Neural progenitor cell (in vitro differentiated cells): ENCODE data around the gene SPATA33. TPM values are rescaled to one million over a fixed set of nuclear protein-coding genes. Genes with fewer than 3 reads are reported as not detected.
"Not testable (repeated sequence)": the region's sequence is repeated elsewhere in the genome, so short reads cannot be mapped to it uniquely, and the experiment has no call there.

Experiments
- DNase-seq: peaks from one replicate; pipeline ENCODE4 v3.0.0-alpha.2; 2016; ENCODE audit warnings: low spot score
- H2AFZ ChIP-seq: fragments of 200-600 bp; sonication (generic); replicated peaks from 2 replicates; pipeline ENCODE4 v1.6.1; 2016; ENCODE audit warnings: antibody characterized with exemption
- H3F3A ChIP-seq: fragments of 200-600 bp; sonication (generic); 2 replicates; pipeline ENCODE4 v1.6.1; 2016; ENCODE audit warnings: antibody characterized with exemption, low read depth
- H3K27ac ChIP-seq: fragments of 200-600 bp; sonication (generic); 2 replicates; pipeline ENCODE4 v1.5.1; 2016; ENCODE audit warnings: mild to moderate bottlenecking
- H3K27me3 ChIP-seq: fragments of 200-600 bp; sonication (generic); 2 replicates; pipeline ENCODE4 v1.6.1; 2016; ENCODE audit warnings: mild to moderate bottlenecking, moderate library complexity
- H3K36me3 ChIP-seq: fragments of 200-600 bp; sonication (generic); 2 replicates; pipeline ENCODE4 v1.5.1; 2016
- H3K4me1 ChIP-seq: fragments of 200-600 bp; sonication (generic); 2 replicates; pipeline ENCODE4 v1.6.1; 2016; ENCODE audit warnings: mixed run types
- H3K4me2 ChIP-seq: fragments of 200-600 bp; sonication (generic); 2 replicates; pipeline ENCODE4 v1.6.1; 2016
- H3K4me3 ChIP-seq: fragments of 200-600 bp; sonication (generic); 2 replicates; pipeline ENCODE4 v1.5.1; 2016
- H3K79me2 ChIP-seq: fragments of 200-600 bp; sonication (generic); 2 replicates; pipeline ENCODE4 v1.6.1; 2016; ENCODE audit warnings: low read depth
- H3K9ac ChIP-seq: fragments of 200-600 bp; sonication (generic); 2 replicates; pipeline ENCODE4 v1.6.1; 2016
- H3K9me3 ChIP-seq: fragments of 200-600 bp; sonication (generic); 2 replicates; pipeline ENCODE4 v1.5.1; 2016; ENCODE audit warnings: low read depth
- H4K20me1 ChIP-seq: fragments of 200-600 bp; sonication (generic); 2 replicates; pipeline ENCODE4 v1.6.1; 2016; ENCODE audit warnings: low read depth
- H3K27ac Mint-ChIP-seq: 3 replicates; pipeline ENCODE4 v1.8.0; 2021; ENCODE audit warnings: mixed read lengths
- H3K27me3 Mint-ChIP-seq: 2 replicates; pipeline ENCODE4 v1.8.0; 2022; ENCODE audit warnings: low read depth, mild to moderate bottlenecking, inconsistent platforms, moderate library complexity, mixed read lengths; ENCODE audit not compliant: insufficient read depth
- H3K36me3 Mint-ChIP-seq: 3 replicates; pipeline ENCODE4 v1.8.0; 2021; ENCODE audit warnings: mixed read lengths
- H3K4me1 Mint-ChIP-seq: 3 replicates; pipeline ENCODE4 v1.8.0; 2021; ENCODE audit warnings: mixed read lengths
- H3K4me3 Mint-ChIP-seq: 3 replicates; pipeline ENCODE4 v1.8.0; 2021; ENCODE audit warnings: mild to moderate bottlenecking, moderate library complexity, mixed read lengths
- H3K9me3 Mint-ChIP-seq: 3 replicates; pipeline ENCODE4 v1.8.0; 2020; ENCODE audit warnings: mixed read lengths
- EZH2 ChIP-seq: fragments of 200-600 bp; sonication (generic); IDR thresholded peaks from 2 replicates; pipeline ENCODE4 v1.6.1; 2017; ENCODE audit warnings: antibody characterized with exemption, mild to moderate bottlenecking, moderate library complexity
- EZH2phosphoT487 ChIP-seq: fragments of 200-600 bp; sonication (generic); IDR thresholded peaks from 2 replicates; pipeline ENCODE4 v1.6.1; 2017; ENCODE audit warnings: antibody characterized with exemption
- total RNA-seq: library from RNA; depleted of rRNA; stranded (reverse); fragments of >200 nt; gene quantifications from 2 replicates; pipeline ENCODE4 v1.2.3, GENCODE V29; 2015; ENCODE audit warnings: low replicate concordance
- TF ChIP-seq, protein P1 (sequence below): fragments of 200-600 bp; sonication (generic); IDR thresholded peaks from 2 replicates; pipeline ENCODE4 v1.5.1; 2017; ENCODE audit warnings: antibody characterized with exemption, mild to moderate bottlenecking

SPATA33 gene
- total RNA-seq, 1 donor from 2014 or later, result 14.1 TPM

DNA sequence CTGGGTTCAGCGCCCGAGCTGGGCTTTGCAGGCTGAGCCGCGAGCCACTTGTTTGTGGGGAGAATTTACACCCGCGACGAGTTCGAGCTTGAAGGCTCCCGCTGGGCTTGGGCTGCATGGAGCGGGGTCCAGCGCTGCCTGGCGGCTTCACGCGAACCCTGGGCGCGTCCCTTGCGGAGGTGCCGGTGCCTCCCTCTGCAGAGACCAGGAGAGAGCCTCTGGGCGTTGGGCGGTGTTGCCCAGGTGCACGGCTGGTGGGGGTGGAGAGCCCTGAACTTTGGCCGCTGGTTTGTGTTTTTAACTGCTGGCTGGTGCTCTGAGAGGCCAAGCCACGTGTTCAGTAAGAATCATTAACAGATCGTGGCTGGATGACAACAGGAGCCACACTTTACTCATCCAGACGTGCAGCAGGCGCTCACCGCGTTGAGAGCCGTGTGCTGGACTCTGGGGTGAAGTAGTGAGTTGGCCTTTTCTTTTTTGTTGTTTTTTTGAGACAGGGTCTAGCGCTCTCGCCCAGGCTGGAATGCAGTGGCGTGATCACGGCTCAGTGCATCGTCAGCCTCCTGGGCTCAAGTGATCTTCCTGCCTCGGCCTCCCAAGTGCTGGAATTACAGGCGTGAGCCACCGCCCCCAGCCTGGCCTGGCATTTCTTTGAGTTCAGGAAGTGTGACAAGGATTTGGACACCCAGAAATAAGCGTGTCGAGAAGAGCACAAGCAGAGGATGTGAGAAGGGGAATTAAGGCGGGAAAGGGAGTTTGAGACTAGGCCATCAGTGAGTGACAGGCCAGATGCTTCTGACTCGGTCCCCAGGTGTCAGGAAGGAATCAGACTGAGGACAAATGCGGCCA, 29.7 kb downstream of the SPATA33 start:
- peaks cover 1% of the 10 kb centered on the region for H3K36me3 ChIP-seq
- no peak overlapping the region for H3K27ac ChIP-seq
- no peaks in the 10 kb centered on the region for H3K27me3 ChIP-seq
- H3K27ac Mint-ChIP-seq, result peak overlapping the region; percentile 88
- H3K4me3 Mint-ChIP-seq, result peak overlapping the region; percentile 92
- H3K4me2 ChIP-seq, result peak overlapping the region; percentile 77
- H3K9me3 Mint-ChIP-seq, result peaks cover 14% of the 10 kb centered on the region
- no peaks in the 10 kb centered on the region for H3K9me3 ChIP-seq
- H3F3A ChIP-seq, result peaks cover 7% of the 10 kb centered on the region
- H3K9ac ChIP-seq, result peak overlapping the region; percentile 33
- peak; percentile 48 for DNase-seq
- TF ChIP-seq, protein P1, sequence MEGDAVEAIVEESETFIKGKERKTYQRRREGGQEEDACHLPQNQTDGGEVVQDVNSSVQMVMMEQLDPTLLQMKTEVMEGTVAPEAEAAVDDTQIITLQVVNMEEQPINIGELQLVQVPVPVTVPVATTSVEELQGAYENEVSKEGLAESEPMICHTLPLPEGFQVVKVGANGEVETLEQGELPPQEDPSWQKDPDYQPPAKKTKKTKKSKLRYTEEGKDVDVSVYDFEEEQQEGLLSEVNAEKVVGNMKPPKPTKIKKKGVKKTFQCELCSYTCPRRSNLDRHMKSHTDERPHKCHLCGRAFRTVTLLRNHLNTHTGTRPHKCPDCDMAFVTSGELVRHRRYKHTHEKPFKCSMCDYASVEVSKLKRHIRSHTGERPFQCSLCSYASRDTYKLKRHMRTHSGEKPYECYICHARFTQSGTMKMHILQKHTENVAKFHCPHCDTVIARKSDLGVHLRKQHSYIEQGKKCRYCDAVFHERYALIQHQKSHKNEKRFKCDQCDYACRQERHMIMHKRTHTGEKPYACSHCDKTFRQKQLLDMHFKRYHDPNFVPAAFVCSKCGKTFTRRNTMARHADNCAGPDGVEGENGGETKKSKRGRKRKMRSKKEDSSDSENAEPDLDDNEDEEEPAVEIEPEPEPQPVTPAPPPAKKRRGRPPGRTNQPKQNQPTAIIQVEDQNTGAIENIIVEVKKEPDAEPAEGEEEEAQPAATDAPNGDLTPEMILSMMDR, result no peak
- TF ChIP-seq EZH2 (no peak), EZH2phosphoT487 (no peak)
- H3K4me1 ChIP-seq, result peaks cover 5% of the 10 kb centered on the region
- peaks cover 14% of the 10 kb centered on the region for H3K4me1 Mint-ChIP-seq
- H4K20me1 ChIP-seq, result no peaks in the 10 kb centered on the region
- H3K4me3 ChIP-seq, result peak overlapping the region; percentile 65
- peaks cover 16% of the 10 kb centered on the region for H3K27me3 Mint-ChIP-seq
- peaks cover 31% of the 10 kb centered on the region for H3K79me2 ChIP-seq
- peaks cover 39% of the 10 kb centered on the region for H3K36me3 Mint-ChIP-seq
- H2AFZ ChIP-seq, result peak overlapping the region; percentile 94

DNA sequence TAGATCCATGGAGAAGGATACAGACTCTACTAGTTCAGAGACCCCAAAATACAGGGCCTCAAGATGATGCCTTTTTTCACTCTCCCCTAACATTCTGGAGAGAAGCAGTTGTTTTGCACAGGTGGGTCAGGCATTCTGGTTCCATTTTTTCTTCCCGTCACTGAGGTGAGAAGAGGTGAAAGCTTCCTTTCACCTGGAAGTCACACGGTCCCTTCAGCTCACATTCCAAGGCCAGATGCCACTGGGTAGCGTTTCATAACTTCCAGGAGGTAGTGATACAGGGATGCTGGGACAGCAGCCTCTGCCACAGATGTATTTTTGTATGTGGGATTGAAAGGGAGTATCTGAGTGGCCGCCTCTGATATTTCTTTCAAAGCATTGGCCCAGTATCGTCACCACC, 30.8 kb downstream of the SPATA33 start:
- Mint-ChIP-seq H3K9me3 (peaks cover 12% of the 10 kb centered on the region), H3K27me3 (peaks cover 17% of the 10 kb centered on the region), H3K4me1 (peaks cover 14% of the 10 kb centered on the region), H3K27ac (no peak overlapping the region), H3K36me3 (peaks cover 33% of the 10 kb centered on the region), H3K4me3 (peak overlapping the region; percentile 92)
- TF ChIP-seq, protein P1, result no peak
- TF ChIP-seq EZH2 (no peak), EZH2phosphoT487 (no peak)
- H3K9ac ChIP-seq, result no peak overlapping the region
- peaks cover 5% of the 10 kb centered on the region for H3K4me1 ChIP-seq
- no peaks in the 10 kb centered on the region for H3K36me3 ChIP-seq
- H2AFZ ChIP-seq, result no peak overlapping the region
- no peak overlapping the region for H3K4me3 ChIP-seq
- no peak for DNase-seq
- H3K4me2 ChIP-seq, result no peak overlapping the region
- H3K27me3 ChIP-seq, result no peaks in the 10 kb centered on the region
- peaks cover 31% of the 10 kb centered on the region for H3K79me2 ChIP-seq
- no peak overlapping the region for H3K27ac ChIP-seq
- no peaks in the 10 kb centered on the region for H3K9me3 ChIP-seq
- H3F3A ChIP-seq, result peaks cover 7% of the 10 kb centered on the region
- H4K20me1 ChIP-seq, result no peaks in the 10 kb centered on the region

DNA sequence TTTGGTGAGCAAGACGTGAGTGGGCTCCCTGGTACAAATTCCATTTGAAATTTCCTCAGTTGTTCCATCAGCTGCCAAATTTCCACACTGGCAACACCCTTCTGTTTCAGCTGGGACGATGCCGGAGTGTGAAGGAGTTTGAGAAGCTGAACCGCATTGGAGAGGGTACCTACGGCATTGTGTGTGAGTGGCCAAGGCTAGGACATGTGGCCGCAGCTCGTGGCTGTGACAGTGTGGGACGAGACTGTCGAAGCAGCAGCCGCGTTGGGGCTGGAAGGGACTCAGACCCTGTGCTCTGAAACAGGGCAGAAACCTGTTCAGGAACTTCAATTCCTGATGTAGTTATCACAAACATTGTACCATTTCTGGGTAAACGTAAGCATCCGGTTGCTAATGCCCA, 31.5 kb downstream of the SPATA33 start:
- TF ChIP-seq EZH2 (no peak), EZH2phosphoT487 (no peak)
- TF ChIP-seq, protein P1, result no peak
- no peak overlapping the region for H3K27ac Mint-ChIP-seq
- H3K36me3 ChIP-seq, result no peaks in the 10 kb centered on the region

DNA sequence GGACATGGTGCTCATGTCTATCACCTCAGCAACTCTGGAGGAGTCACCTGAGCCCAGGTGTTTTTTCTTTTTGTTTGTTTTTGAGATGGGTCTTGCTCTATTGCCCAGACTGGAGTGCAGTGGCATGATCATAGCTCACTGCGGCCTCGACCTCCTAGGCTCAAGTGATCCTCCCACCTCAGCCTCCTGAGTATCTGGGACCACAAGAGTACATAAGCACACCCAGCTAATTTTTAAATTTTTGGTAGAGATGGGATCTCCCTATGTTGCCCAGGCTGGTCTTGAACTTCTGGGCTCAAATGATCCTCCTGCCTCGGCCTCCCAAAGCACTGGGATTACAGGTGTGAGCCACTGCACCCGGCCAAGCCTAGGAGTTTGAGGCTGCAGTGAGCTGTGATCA, 32.0 kb downstream of the SPATA33 start:
- H3F3A ChIP-seq, H3K9me3 Mint-ChIP-seq: not testable (repeated sequence)

More for the DNA sequence above, 31.5 kb downstream of the SPATA33 start:
- Histone ChIP-seq H4K20me1 (no peaks in the 10 kb centered on the region), H3K4me1 (peaks cover 5% of the 10 kb centered on the region), H3K27ac (no peak overlapping the region), H3F3A (peaks cover 7% of the 10 kb centered on the region), H3K9ac (no peak overlapping the region), H3K4me2 (no peak overlapping the region), H3K27me3 (no peaks in the 10 kb centered on the region), H3K9me3 (no peaks in the 10 kb centered on the region), H3K4me3 (no peak overlapping the region), H3K79me2 (peaks cover 31% of the 10 kb centered on the region), H2AFZ (no peak overlapping the region)
- Mint-ChIP-seq H3K9me3 (peaks cover 9% of the 10 kb centered on the region), H3K27me3 (peaks cover 17% of the 10 kb centered on the region), H3K4me1 (peaks cover 14% of the 10 kb centered on the region), H3K4me3 (no peak overlapping the region), H3K36me3 (peaks cover 28% of the 10 kb centered on the region)
- no peak for DNase-seq

More for the DNA sequence above, 32.0 kb downstream of the SPATA33 start:
- not testable (repeated sequence) for DNase-seq, H3K4me3 ChIP-seq, H3K4me3 Mint-ChIP-seq, H3K36me3 ChIP-seq, H3K27ac Mint-ChIP-seq, H3K4me2 ChIP-seq, H3K4me1 ChIP-seq, H3K27ac ChIP-seq, H4K20me1 ChIP-seq, H2AFZ ChIP-seq, H3K27me3 ChIP-seq, H3K9ac ChIP-seq, H3K9me3 ChIP-seq
- H3K4me1 Mint-ChIP-seq, result peaks cover 14% of the 10 kb centered on the region
- peaks cover 31% of the 10 kb centered on the region for H3K79me2 ChIP-seq
- peaks cover 25% of the 10 kb centered on the region for H3K36me3 Mint-ChIP-seq
- peaks cover 14% of the 10 kb centered on the region for H3K27me3 Mint-ChIP-seq
